DND-41 (cell line): ENCODE measurements around the gene PCDHGA9.

Experiments used
- EZH2 ChIP-seq: IDR thresholded peaks from 3 replicates; pipeline ENCODE4 v1.6.1; 2012; ENCODE audit warnings: borderline replicate concordance, low read depth, mild to moderate bottlenecking, moderate library complexity, low read length, inconsistent platforms; ENCODE audit not compliant: severe bottlenecking
- TF ChIP-seq, protein P1 (sequence below): IDR thresholded peaks from 2 replicates; pipeline ENCODE4 v1.5.1; 2012; ENCODE audit warnings: borderline replicate concordance, low read length, moderate library complexity, mild to moderate bottlenecking; ENCODE audit not compliant: poor library complexity, severe bottlenecking; ENCODE audit errors: extremely low read depth

GRCh38 chr5:141431286-141431685, 28.7 kb downstream of the PCDHGA9 start:
- TF ChIP-seq, protein P1, sequence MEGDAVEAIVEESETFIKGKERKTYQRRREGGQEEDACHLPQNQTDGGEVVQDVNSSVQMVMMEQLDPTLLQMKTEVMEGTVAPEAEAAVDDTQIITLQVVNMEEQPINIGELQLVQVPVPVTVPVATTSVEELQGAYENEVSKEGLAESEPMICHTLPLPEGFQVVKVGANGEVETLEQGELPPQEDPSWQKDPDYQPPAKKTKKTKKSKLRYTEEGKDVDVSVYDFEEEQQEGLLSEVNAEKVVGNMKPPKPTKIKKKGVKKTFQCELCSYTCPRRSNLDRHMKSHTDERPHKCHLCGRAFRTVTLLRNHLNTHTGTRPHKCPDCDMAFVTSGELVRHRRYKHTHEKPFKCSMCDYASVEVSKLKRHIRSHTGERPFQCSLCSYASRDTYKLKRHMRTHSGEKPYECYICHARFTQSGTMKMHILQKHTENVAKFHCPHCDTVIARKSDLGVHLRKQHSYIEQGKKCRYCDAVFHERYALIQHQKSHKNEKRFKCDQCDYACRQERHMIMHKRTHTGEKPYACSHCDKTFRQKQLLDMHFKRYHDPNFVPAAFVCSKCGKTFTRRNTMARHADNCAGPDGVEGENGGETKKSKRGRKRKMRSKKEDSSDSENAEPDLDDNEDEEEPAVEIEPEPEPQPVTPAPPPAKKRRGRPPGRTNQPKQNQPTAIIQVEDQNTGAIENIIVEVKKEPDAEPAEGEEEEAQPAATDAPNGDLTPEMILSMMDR: no peak
- no peak for TF ChIP-seq EZH2
